Myocyte (in vitro differentiated cells): ENCODE measurements around the gene CYP4Z1. TPM values are rescaled to one million over a fixed set of nuclear protein-coding genes. Genes with fewer than 3 reads are reported as not detected.
"Not testable (repeated sequence)": the region's sequence is repeated elsewhere in the genome, so short reads cannot be mapped to it uniquely, and the experiment has no call there.

Experiments
- DNase-seq: peaks from one replicate; pipeline ENCODE4 v3.0.0-alpha.2; 2012; ENCODE audit warnings: low read depth
- total RNA-seq: library from RNA; depleted of rRNA; stranded (reverse); fragments of >200 nt; gene quantifications from 2 replicates; pipeline ENCODE4 v1.2.3, GENCODE V29; 2014

The CYP4Z1 gene
- total RNA-seq, 1 donor from 2014 or later: not detected

DNA sequence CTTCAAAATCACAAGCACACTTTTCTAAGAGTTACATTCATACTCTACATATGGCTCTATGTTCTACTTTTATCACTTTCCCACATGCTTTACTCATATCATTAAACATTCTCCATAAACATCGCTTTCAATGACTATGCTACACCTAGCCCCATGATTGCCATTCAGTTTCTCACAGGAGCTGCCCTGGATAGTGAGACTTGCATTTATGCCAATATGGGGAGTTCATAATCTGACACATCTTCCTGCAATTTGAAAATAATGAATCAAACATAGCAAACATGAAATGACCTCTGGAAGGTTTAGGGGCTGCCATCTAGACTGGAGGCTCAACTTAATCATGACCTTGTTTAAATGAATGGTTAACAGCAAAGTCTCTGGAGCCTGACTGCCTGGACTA is 61.2 kb downstream of the CYP4Z1 start:
- no peak for DNase-seq

DNA sequence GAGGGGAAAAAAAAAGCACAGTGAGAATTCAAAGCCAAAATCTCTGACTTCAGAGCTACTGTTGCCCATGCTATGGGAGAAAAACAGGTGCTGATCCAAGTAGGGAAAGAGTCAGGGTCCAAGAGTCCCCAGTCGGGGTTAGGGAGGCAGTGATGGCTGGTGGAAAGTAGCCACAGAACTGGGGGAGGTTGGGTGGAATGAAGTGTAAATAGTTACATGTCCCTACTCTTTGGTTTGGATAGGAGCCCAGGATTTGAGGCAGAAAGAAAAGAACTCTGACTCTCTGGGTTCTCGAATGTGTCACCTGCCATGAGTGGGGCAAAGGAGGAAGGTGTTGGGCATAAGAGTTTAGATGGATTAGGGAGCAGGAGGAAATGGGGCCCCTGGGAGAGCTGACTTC is 61.8 kb downstream of the CYP4Z1 start:
- not testable (repeated sequence) for DNase-seq

DNA sequence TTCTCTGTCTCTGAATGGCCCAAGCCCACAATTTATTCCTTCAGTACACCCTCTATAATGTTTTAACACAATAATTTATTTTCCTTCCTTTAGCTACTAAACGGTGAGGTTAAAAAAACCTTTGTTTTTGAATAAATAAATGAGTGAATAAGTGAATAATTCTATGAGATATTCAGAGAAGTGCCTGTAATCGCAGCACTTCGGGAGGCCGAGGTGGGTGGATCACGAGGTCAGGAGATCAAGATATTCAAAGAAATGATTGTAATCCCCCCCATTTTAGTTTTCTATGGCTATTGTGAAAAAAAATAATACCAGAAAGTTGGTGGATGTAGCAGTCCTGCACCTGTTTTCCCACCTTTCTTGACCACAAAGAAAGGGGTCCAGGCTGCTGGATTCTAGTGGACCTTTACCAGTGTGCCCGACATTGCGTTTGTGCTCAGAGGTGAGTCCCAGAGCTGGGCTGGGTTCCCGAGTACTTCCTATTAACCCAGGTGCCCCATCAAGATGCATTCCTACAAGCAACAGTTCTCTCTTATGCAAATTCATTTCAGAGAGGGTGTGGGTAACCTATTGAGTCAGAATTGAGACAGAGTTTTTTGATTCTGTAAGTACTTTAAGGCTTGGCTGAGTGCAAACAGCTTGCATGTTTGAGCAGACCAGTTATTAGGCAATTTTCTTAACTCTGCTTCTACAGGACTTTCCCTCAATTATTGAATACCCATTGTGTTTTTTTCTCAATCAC is 62.6 kb downstream of the CYP4Z1 start:
- DNase-seq: not testable (repeated sequence)

DNA sequence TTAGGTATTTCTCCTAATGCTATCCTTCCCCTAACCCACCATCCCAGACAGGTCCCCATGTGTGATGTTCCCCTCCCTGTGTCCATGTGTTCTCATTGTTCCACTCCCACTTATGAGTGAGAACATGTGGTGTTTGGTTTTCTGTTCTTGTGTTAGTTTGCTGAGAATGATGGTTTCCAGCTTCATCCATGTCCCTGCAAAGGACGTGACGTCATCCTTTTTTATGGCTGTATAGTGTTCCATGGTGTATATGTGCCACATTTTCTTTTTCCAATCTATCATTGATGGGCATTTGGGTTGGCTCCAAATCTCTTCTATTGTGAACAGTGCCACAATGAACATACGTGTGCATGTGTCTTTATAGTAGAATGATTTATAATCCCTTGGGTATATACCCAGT is 65.6 kb downstream of the CYP4Z1 start:
- DNase-seq: not testable (repeated sequence)

DNA sequence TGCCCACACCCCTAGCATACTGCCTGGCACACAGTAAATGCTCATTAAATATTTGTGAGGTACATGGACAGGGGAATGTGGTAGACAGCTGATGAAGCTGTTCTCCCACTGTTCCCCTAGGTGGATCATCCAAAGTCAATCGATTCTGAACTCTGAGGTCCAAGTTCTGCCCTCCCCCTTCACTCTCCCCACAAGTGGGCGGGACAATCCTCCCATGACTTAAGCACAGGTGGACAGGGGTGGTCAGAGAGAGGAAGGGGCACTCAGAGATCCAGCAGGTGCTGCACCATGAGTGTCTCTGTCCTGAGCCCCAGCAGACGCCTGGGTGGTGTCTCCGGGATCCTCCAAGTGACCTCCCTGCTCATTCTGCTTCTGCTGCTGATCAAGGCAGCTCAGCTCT is 70.2 kb downstream of the CYP4Z1 start, which contains the start of gene CYP4A22:
Gene CYP4A22 (plus strand): TSS at position 244 of the 400 bp plus-strand sequence. CDS start 45 bp downstream, at position 289.
- no peak for DNase-seq

DNA sequence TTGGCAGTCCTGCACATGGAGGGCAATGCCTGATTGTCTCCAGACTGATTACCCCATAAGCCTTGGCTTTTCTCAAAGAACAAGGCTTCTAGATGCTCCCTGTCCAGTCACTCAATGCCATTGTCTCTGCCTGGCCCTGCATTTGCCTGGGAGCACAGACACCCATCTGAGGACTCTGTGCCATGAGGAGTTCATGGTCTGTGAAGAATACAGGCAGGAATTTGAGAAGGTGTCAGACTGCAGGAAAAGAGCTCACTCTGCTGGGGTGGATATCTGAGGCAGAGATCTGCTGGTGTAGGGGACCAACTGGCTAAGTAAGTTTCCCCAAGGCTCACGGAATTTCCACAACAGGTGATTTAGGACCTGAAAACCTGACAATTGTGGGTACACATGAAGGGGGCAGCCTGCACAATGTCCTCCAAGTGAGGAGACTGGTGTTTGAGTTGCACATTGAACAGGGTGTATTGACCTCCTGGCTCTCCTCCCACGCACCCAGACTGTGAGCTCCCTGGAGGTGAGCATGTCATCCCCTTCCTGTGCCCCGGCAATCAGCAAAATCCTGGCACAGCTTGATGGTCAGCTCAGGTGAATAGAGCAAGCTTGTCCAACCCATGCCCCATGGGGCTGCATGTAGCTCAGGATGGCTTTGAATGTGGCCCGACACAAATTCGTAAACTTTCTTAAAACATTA is 71.0 kb downstream of the CYP4Z1 start:
- no peak for DNase-seq

DNA sequence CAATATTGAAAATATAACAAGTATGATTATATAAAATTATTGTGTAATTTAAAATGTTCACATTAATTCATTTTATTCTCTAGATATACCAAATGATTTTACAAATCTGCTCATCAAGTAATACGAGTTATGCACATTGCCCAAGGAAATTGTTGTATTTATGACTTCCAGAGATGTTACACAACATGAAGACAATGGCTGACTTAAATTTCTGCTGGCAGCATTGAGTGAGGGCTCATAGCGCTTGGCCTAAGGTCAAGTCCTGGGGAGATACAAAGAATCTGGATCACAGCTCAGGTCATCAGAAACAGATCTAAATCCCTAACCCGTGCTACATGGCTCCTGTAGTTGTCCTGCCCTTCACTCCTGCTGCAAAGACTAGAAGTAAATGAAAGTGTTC is 73.3 kb downstream of the CYP4Z1 start:
- not testable (repeated sequence) for DNase-seq

DNA sequence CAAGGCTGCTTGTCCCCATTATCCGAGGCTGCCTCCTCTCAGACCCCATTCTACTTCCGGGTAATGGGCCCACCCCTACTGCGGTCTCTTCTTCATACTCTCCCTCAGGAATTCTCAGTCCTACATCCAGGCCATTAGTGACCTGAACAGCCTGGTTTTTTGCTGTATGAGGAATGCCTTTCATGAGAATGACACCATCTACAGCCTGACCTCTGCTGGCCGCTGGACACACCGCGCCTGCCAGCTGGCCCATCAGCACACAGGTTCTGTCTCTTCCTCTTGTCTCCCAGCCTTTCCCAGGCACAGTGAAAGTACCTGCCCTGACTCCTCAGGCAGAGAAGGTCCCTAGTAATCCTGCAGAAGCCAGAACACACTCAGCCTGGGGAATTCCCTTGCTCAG is 76.6 kb downstream of the CYP4Z1 start:
- peak; percentile 5 for DNase-seq

DNA sequence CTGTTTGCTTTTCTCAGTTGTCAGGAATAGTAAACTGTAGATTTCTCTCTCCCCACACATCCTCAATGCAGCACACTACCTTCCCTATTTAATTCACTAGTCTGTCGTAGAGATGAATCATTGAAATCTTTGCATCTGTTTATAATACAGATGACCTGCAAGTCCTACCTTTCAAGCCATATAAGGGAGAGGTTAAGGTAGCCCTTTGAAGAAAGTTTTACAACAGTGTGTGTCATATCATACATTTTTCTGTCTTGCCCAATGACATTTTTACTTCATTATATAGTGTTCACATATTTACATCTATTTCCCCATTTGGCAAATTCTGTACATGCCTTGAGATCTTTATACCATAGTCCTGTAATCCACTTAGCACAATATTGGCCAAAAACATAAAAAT is 79.5 kb downstream of the CYP4Z1 start:
- not testable (repeated sequence) for DNase-seq

DNA sequence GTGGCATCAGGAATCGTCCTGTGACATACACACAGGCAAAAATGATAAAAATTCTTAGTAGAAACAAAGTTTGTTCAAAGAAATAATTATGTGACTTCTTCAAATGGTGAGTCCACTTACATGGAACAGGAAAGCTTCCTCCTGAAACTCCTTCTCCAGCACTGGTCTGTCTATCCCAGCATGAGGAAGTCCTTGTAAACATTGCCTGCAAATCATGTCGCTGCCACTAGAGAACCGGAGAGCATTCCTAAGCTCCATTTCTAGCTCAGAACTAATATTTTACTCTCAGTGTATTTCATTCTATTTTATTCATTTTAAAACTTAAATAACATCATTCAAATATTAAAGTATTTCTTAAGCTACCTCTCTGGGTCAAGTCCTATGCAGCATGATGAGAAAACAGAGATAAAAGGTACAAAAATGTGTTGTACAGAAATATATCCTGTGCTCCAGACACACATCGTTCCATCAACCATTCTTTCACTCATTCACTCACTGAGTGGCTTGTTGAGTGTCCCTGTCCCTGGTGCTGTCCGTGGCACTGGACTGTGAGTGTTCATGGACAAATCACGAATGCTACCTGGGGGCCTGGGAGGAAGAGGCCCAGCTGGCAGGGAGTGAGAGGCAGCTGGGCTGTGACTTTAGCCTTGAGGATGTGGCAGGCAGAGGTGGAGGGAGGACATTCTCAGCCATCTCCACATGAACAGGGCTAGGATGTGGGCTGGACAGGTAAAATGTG is 80.2 kb downstream of the CYP4Z1 start:
- no peak for DNase-seq

DNA sequence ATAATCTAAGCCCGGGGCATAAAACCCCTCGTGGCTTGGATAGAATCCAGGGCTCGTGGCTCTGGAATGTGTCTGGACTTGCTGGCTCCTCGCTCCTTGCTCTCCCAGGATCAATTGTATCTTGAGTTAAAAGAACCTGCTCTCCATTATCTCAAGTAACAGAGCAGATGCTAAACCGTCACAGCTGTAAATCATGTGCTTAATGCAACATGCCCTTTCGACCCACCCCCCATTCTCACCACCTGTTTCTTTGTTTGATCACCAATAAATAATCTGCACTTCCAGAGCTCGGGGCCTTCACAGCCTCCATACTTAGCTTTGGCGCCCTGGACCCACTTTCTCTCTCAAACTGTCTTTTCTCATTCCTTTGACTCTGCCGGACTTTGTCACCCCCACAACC is 82.1 kb downstream of the CYP4Z1 start:
- DNase-seq: not testable (repeated sequence)

DNA sequence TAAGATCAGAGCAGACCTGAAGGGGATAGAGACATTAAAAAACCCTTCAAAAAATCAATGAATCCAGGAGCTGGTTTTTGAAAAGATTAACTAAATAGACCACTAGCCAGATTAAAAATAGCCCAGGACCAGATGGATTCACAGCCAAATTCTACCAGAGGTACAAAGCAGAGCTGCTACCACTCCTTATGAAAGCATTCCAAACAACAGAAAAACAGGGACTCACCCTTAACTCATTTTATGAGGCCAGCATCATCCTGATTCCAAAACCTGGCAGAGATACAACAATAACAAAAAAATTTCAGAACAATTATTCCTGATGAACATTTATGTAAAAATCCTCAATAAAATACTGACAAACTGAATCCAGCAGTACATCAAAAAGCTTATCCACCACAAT is 89.4 kb downstream of the CYP4Z1 start:
- not testable (repeated sequence) for DNase-seq

DNA sequence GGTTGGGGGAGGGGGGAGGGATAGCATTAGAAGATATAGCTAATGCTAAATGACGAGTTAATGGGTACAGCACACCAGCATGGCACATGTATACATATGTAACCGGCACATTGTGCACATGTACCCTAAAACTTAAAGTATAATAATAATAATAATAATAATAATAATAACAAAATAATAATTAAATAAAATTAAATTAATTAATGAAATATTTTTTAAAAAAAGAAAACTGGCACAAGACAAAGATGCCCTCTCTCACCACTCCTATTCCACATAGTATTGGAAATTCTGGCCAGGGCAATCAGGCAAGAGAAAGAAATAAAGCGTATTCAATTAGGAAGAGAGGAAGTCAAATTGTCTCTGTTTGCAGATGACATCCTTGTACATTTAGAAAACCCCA is 90.9 kb downstream of the CYP4Z1 start:
- DNase-seq: not testable (repeated sequence)

DNA sequence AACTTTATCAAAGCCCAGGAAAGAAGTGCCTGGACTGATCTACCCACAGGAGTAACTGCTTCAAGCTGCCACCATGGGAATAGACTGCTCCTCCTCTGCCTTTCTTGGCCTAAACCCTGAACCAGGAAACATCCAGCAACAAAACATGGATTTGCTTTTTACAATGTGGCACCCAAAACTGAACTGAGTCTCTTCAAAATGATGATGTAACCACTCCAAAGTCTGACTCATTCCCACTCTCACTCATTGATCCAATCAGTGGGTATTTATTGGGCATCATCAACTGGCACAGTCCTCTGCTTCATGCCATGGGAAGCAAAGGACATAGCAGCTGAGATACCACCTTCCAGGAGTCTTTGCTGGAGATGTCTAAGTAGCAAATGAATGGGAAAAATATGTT is 93.7 kb downstream of the CYP4Z1 start:
- DNase-seq: no peak

DNA sequence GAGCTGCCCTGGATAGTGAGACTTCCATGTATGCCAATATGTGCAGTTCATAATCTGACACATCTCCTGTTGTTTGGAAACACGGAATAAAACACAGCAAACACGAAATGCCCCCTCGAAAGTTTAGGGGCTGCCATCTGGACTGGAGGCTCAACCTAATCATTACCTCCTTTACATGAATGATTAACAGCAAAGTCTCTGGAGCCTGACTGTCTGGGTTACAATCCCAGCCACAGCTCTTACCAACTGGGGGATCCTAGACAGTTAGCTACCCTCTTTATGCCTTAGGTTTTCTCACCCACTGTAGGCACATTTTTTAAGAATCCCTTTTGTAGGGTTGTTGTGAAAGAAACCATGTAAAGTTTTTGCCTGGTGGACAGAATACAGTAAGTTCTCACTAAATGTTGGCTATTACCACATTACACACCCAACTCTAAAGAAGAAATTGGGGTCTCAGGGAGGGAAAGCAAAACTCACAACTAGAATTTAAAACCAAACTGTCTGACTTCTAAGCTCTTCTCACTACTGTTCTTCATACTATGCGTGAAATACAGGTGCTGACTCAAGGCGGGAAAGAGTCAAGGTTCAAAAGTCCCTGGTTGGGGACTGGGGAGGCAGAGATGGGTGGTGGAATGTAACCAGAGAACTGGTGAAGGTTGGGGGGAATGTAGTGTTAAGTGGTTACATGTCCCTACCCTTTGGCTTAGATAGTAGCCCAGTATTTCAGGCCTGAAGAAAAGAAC is 94.4 kb downstream of the CYP4Z1 start:
- no peak for DNase-seq

DNA sequence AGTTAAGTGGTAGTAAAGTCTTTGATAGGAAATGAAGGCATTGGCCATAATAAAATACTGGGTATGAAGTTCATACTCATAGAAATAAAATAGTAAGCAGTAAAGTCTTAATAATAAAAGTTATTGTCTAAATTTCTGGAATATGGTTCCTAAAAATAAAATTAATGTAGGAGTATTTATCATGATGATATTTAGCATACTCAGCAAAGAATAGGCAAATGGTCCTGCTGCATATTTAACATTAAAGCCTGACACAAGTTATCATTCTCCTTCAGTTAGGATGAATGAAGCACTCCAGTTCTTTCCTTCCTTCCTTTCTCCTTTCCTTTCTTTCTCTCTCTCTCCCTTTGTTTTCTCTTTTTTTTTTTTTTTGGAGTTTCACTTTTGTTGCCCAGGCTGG is 97.5 kb downstream of the CYP4Z1 start:
- no peak for DNase-seq

Other genes with a start within 250 kb of the CYP4Z1 start
- not detected in 2 replicates for gene CYP4A11, start 125.8 kb upstream of the CYP4Z1 start, total RNA-seq
- not detected in 2 replicates for gene CYP4X1, start 43.6 kb upstream of the CYP4Z1 start, total RNA-seq
- gene CYP4A22, start 70.2 kb downstream of the CYP4Z1 start, total RNA-seq: not detected in 2 replicates
- gene PDZK1IP1, start 122.8 kb downstream of the CYP4Z1 start, total RNA-seq: not detected in 2 replicates
- not detected in 2 replicates for gene TAL1, start 165.0 kb downstream of the CYP4Z1 start, total RNA-seq
- 0.99 and 1.4 TPM in 2 replicates for gene STIL, start 246.9 kb downstream of the CYP4Z1 start, total RNA-seq